Measurements from ENCODE around the gene NRXN3. TPM values are rescaled to one million over a fixed set of nuclear protein-coding genes. Genes with fewer than 3 reads are reported as not detected.

Gene NRXN3
- total and polyA plus RNA-seq, 7 donors: 0.06 to 0.74 (median 0.15) TPM

GRCh38 chr14:78875049-78875448 lies 704.9 kb downstream of the NRXN3 start:
- Histone ChIP-seq H3K4me1 (no peaks in the 10 kb centered on the region), H3K27me3 (ENCODE audit: insufficient read depth in 3 of 3, low read length in 2 of 3) (no peaks in the 10 kb centered on the region), H3K9me3 (no peaks in the 10 kb centered on the region), H3K36me3 (ENCODE audit: insufficient read depth in 1 of 2, low read depth in 1 of 2) (no peaks in the 10 kb centered on the region), H3K27ac (no peak overlapping the region), H3K4me3 (no peak overlapping the region)
- intact Hi-C loops (cut with DNase I): no loop called here
- TF ChIP-seq, protein P1, sequence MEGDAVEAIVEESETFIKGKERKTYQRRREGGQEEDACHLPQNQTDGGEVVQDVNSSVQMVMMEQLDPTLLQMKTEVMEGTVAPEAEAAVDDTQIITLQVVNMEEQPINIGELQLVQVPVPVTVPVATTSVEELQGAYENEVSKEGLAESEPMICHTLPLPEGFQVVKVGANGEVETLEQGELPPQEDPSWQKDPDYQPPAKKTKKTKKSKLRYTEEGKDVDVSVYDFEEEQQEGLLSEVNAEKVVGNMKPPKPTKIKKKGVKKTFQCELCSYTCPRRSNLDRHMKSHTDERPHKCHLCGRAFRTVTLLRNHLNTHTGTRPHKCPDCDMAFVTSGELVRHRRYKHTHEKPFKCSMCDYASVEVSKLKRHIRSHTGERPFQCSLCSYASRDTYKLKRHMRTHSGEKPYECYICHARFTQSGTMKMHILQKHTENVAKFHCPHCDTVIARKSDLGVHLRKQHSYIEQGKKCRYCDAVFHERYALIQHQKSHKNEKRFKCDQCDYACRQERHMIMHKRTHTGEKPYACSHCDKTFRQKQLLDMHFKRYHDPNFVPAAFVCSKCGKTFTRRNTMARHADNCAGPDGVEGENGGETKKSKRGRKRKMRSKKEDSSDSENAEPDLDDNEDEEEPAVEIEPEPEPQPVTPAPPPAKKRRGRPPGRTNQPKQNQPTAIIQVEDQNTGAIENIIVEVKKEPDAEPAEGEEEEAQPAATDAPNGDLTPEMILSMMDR (IDR thresholded peaks at IDR 0.05): no peak
- DNase-seq (no peak), ATAC-seq (no peak)
- 12 to 14% (median 12%) methylated on average over 2 of the region's 2 CpGs for WGBS, 3 donors

DNA sequence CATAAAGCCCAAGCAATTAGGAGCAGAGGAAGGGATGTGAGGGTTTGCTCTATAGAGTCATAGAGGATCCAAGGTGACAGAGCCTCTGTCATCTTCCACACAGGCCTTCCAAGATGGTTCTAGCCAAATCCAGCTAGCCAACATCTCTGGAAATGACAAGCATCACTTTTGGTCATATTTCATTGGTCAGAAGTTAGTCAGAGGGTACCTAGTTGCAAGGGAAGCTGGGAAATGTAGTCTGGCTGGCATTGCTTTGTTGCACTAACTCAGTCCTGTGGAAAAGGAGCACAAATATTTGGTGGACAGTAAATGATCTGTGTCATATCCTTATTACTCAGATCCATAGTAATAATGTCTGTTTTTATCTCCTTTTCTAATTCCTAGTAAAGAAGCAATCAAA lies 715.7 kb downstream of the NRXN3 start:
- intact Hi-C loops (cut with DNase I): no loop called here
- Histone ChIP-seq H3K27me3 (ENCODE audit: insufficient read depth in 3 of 3, low read length in 2 of 3) (no peaks in the 10 kb centered on the region), H3K4me3 (no peak overlapping the region), H3K9me3 (no peaks in the 10 kb centered on the region), H3K27ac (no peak overlapping the region), H3K4me1 (no peaks in the 10 kb centered on the region), H3K36me3 (ENCODE audit: insufficient read depth in 1 of 2, low read depth in 1 of 2) (no peaks in the 10 kb centered on the region)
- TF ChIP-seq, protein P1 (IDR thresholded peaks at IDR 0.05): no peak
- DNase-seq (no peak), ATAC-seq (no peak)

DNA sequence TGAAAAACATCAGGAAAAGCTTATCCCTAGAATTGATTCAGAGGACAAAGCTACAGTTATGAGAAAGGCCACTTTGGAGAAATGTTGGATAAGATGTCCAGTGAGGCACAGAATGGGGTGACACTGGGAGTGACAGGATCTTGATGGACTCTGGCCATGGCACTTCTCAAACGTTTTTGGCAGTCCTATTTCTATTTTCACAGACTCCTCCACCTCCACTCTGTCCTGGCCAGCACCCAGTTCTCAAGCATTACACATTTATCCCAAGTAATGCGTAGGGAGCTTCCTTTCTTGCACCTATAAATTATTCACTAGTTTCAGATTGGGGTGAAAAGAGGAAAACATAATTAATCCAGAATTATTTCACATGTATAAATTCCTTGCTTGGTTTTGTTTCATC lies 727.3 kb downstream of the NRXN3 start:
- Histone ChIP-seq H3K9me3 (no peaks in the 10 kb centered on the region), H3K27me3 (ENCODE audit: insufficient read depth in 3 of 3, low read length in 2 of 3) (no peaks in the 10 kb centered on the region), H3K4me1 (no peaks in the 10 kb centered on the region), H3K27ac (no peak overlapping the region), H3K36me3 (ENCODE audit: insufficient read depth in 1 of 2, low read depth in 1 of 2) (no peaks in the 10 kb centered on the region), H3K4me3 (no peak overlapping the region)
- TF ChIP-seq, protein P1 (IDR thresholded peaks at IDR 0.05): no peak
- 37 to 49% (median 44%) methylated on average over 2 of the region's 2 CpGs for WGBS, 3 donors
- ATAC-seq (no peak), DNase-seq (no peak)
- intact Hi-C loops (cut with DNase I): no loop called here

GRCh38 chr14:78902010-78902623 lies 731.9 kb downstream of the NRXN3 start:
- TF ChIP-seq, protein P1 (IDR thresholded peaks at IDR 0.05): peak; percentile 5
- Histone ChIP-seq H3K4me3 (no peak overlapping the region), H3K36me3 (ENCODE audit: insufficient read depth in 1 of 2, low read depth in 1 of 2) (no peaks in the 10 kb centered on the region), H3K9me3 (no peaks in the 10 kb centered on the region), H3K27me3 (ENCODE audit: insufficient read depth in 3 of 3, low read length in 2 of 3) (no peaks in the 10 kb centered on the region), H3K27ac (no peak overlapping the region), H3K4me1 (no peaks in the 10 kb centered on the region)
- WGBS, 3 donors: 3 to 6% (median 5%) methylated on average over 5 of the region's 5 CpGs
- ATAC-seq (no peak), DNase-seq (no peak)
- intact Hi-C loops (cut with DNase I): no loop called here

- TF ChIP-seq, protein P1 (IDR thresholded peaks at IDR 0.05): no peak
- WGBS, 3 donors: 87 to 90% (median 88%) methylated on average over 3 of the region's 3 CpGs
- no peaks in the 10 kb centered on the region for H3K9me3 ChIP-seq
- no peaks in the 10 kb centered on the region for H3K27me3 ChIP-seq (ENCODE audit: insufficient read depth in 3 of 3, low read length in 2 of 3)
- no peak overlapping the region for H3K27ac ChIP-seq
- ATAC-seq (no peak), DNase-seq (no peak)
- H3K4me1 ChIP-seq: no peaks in the 10 kb centered on the region
- no peak overlapping the region for H3K4me3 ChIP-seq
- H3K36me3 ChIP-seq (ENCODE audit: insufficient read depth in 1 of 2, low read depth in 1 of 2): no peaks in the 10 kb centered on the region
- intact Hi-C loops (cut with DNase I): no loop called here
Measured at GRCh38 chr14:78904094-78904493, 733.9 kb downstream of the NRXN3 start.

All from psoas muscle (tissue), 8 donors.